Skeletal muscle satellite cell (primary cell): ENCODE measurements around the gene CERS6.
"Not testable (repeated sequence)": the region's sequence is repeated elsewhere in the genome, so short reads cannot be mapped to it uniquely, and the experiment has no call there.

Experiments used
- H3K27me3 ChIP-seq: 2 replicates; pipeline ENCODE4 v1.7.0; 2013; ENCODE audit warnings: low read length; ENCODE audit not compliant: control insufficient read depth, insufficient read depth
- H3K36me3 ChIP-seq: 2 replicates; pipeline ENCODE4 v1.7.0; 2013; ENCODE audit warnings: mild to moderate bottlenecking, control low read depth, low read length; ENCODE audit not compliant: insufficient read depth
- H3K4me1 ChIP-seq: 2 replicates; pipeline ENCODE4 v1.7.0; 2013; ENCODE audit warnings: low read length; ENCODE audit not compliant: control insufficient read depth, insufficient read depth
- H3K4me2 ChIP-seq: 2 replicates; pipeline ENCODE4 v1.7.0; 2013; ENCODE audit warnings: mild to moderate bottlenecking, low read length
- H3K4me3 ChIP-seq: 2 replicates; pipeline ENCODE4 v1.7.0; 2013; ENCODE audit warnings: low read length
- H3K9ac ChIP-seq: 2 replicates; pipeline ENCODE4 v1.7.0; 2013; ENCODE audit warnings: mild to moderate bottlenecking, low read depth, low read length, moderate library complexity
- H3K9me3 ChIP-seq: replicated peaks from 2 replicates; pipeline ENCODE4 v1.7.0; 2013; ENCODE audit warnings: mild to moderate bottlenecking, control low read depth, low read length

Gene CERS6

GRCh38 chr2:168757223-168757622, 301.2 kb downstream of the CERS6 start:
- Histone ChIP-seq H3K9me3 (no peaks in the 10 kb centered on the region), H3K4me1 (no peaks in the 10 kb centered on the region), H3K4me3 (no peak overlapping the region), H3K36me3 (no peaks in the 10 kb centered on the region), H3K9ac (no peak overlapping the region), H3K4me2 (no peak overlapping the region), H3K27me3 (no peaks in the 10 kb centered on the region)

- Histone ChIP-seq H3K36me3 (no peaks in the 10 kb centered on the region), H3K4me3 (no peak overlapping the region), H3K27me3 (no peaks in the 10 kb centered on the region), H3K4me1 (no peaks in the 10 kb centered on the region), H3K9ac (no peak overlapping the region), H3K9me3 (no peaks in the 10 kb centered on the region), H3K4me2 (no peak overlapping the region)
These were observed 303.1 kb downstream of the CERS6 start for GRCh38 chr2:168758970-168759820.

- Histone ChIP-seq H3K4me3 (no peak overlapping the region), H3K9ac (no peak overlapping the region), H3K27me3 (no peaks in the 10 kb centered on the region), H3K4me2 (no peak overlapping the region), H3K36me3 (no peaks in the 10 kb centered on the region), H3K9me3 (no peaks in the 10 kb centered on the region), H3K4me1 (no peaks in the 10 kb centered on the region)
These were observed 309.3 kb downstream of the CERS6 start for GRCh38 chr2:168765401-168765800.

GRCh38 chr2:168766600-168766999, 310.5 kb downstream of the CERS6 start:
- H3K9me3 ChIP-seq: no peaks in the 10 kb centered on the region

GRCh38 chr2:168767258-168767657, 311.2 kb downstream of the CERS6 start:
- Histone ChIP-seq H3K36me3 (no peaks in the 10 kb centered on the region), H3K27me3 (no peaks in the 10 kb centered on the region), H3K9ac (no peak overlapping the region), H3K4me2 (no peak overlapping the region), H3K4me1 (no peaks in the 10 kb centered on the region), H3K9me3 (no peaks in the 10 kb centered on the region), H3K4me3 (no peak overlapping the region)

More at GRCh38 chr2:168766600-168766999, 310.5 kb downstream of the CERS6 start:
- Histone ChIP-seq H3K27me3 (no peaks in the 10 kb centered on the region), H3K4me3 (no peak overlapping the region), H3K36me3 (no peaks in the 10 kb centered on the region), H3K9ac (no peak overlapping the region), H3K4me1 (no peaks in the 10 kb centered on the region), H3K4me2 (no peak overlapping the region)

GRCh38 chr2:168768357-168768756, 312.3 kb downstream of the CERS6 start:
- H3K4me3 ChIP-seq, H3K36me3 ChIP-seq, H3K9me3 ChIP-seq, H3K4me1 ChIP-seq, H3K9ac ChIP-seq, H3K27me3 ChIP-seq, H3K4me2 ChIP-seq: not testable (repeated sequence)

- Histone ChIP-seq H3K4me3 (no peak overlapping the region), H3K9ac (no peak overlapping the region)
These were observed 314.7 kb downstream of the CERS6 start for GRCh38 chr2:168770796-168771195.

GRCh38 chr2:168772704-168773103, 316.6 kb downstream of the CERS6 start:
- Histone ChIP-seq H3K27me3 (no peaks in the 10 kb centered on the region), H3K36me3 (no peaks in the 10 kb centered on the region), H3K9ac (no peak overlapping the region), H3K4me1 (no peaks in the 10 kb centered on the region), H3K4me3 (no peak overlapping the region), H3K4me2 (no peak overlapping the region), H3K9me3 (no peaks in the 10 kb centered on the region)

More at GRCh38 chr2:168770796-168771195, 314.7 kb downstream of the CERS6 start:
- Histone ChIP-seq H3K27me3 (no peaks in the 10 kb centered on the region), H3K4me2 (no peak overlapping the region), H3K4me1 (no peaks in the 10 kb centered on the region), H3K9me3 (no peaks in the 10 kb centered on the region), H3K36me3 (no peaks in the 10 kb centered on the region)

- Histone ChIP-seq H3K4me3 (no peak overlapping the region), H3K4me1 (no peaks in the 10 kb centered on the region), H3K36me3 (no peaks in the 10 kb centered on the region), H3K9me3 (no peaks in the 10 kb centered on the region), H3K4me2 (no peak overlapping the region), H3K27me3 (no peaks in the 10 kb centered on the region), H3K9ac (no peak overlapping the region)
These were observed 317.1 kb downstream of the CERS6 start for GRCh38 chr2:168773128-168773527.

- Histone ChIP-seq H3K4me1 (no peaks in the 10 kb centered on the region), H3K36me3 (no peaks in the 10 kb centered on the region), H3K9me3 (no peaks in the 10 kb centered on the region), H3K4me3 (no peak overlapping the region), H3K9ac (no peak overlapping the region), H3K27me3 (no peaks in the 10 kb centered on the region), H3K4me2 (no peak overlapping the region)
These were observed 317.8 kb downstream of the CERS6 start for GRCh38 chr2:168773719-168774521.

- Histone ChIP-seq H3K36me3 (no peaks in the 10 kb centered on the region), H3K4me2 (no peak overlapping the region), H3K4me3 (no peak overlapping the region), H3K9ac (no peak overlapping the region), H3K27me3 (no peaks in the 10 kb centered on the region), H3K9me3 (no peaks in the 10 kb centered on the region), H3K4me1 (no peaks in the 10 kb centered on the region)
These were observed 319.8 kb downstream of the CERS6 start for GRCh38 chr2:168775837-168776236.
